Activated CD8-positive, alpha-beta T cell treated with anti-CD3 and anti-CD28 coated beads for 36 hours (primary cell): Measurements from ENCODE around the gene TCN1. TPM values are rescaled to one million over a fixed set of nuclear protein-coding genes. Genes with fewer than 3 reads are reported as not detected.
"Not testable (repeated sequence)": the region's sequence is repeated elsewhere in the genome, so short reads cannot be mapped to it uniquely, and the experiment has no call there.

ENCODE experiments used
- ATAC-seq: fragments of 200-7000 bp; cut with Tn5 transposase; one replicate; pipeline ENCODE4 v1.10.0; 2021; ENCODE audit warnings: mild to moderate bottlenecking, moderate library complexity
- CTCF ChIA-PET: fragments of 350-600 bp; sonication (Branson Sonifier 250); formaldehyde crosslinking; loops from one replicate; lab custom pipeline; 2021; ENCODE audit warnings: antibody characterized with exemption; lab: Charles Lee
- POLR2A ChIA-PET: fragments of 350-600 bp; sonication (Branson Sonifier 250); formaldehyde crosslinking; loops from one replicate; lab custom pipeline; 2021; ENCODE audit warnings: antibody characterized with exemption; lab: Charles Lee
- DNase-seq: peaks from one replicate; pipeline ENCODE4 v3.0.0-alpha.2; 2020
- H3K27ac Mint-ChIP-seq: one replicate; pipeline ENCODE4 v1.8.0; 2021; ENCODE audit warnings: mild to moderate bottlenecking, mixed read lengths
- H3K27me3 Mint-ChIP-seq: one replicate; pipeline ENCODE4 v1.8.0; 2021; ENCODE audit warnings: mixed read lengths
- H3K36me3 Mint-ChIP-seq: one replicate; pipeline ENCODE4 v1.8.0; 2021; ENCODE audit warnings: low read depth, mixed read lengths
- H3K4me1 Mint-ChIP-seq: one replicate; pipeline ENCODE4 v1.8.0; 2021; ENCODE audit warnings: low read depth, mixed read lengths
- H3K4me3 Mint-ChIP-seq: one replicate; pipeline ENCODE4 v1.8.0; 2021; ENCODE audit warnings: mild to moderate bottlenecking, moderate library complexity, mixed read lengths
- H3K9me3 Mint-ChIP-seq: one replicate; pipeline ENCODE4 v1.8.0; 2021; ENCODE audit warnings: mixed read lengths
- CTCF ChIP-seq: fragments of 200-600 bp; IDR thresholded peaks from one replicate; pipeline ENCODE4 v1.8.0; 2022; ENCODE audit warnings: antibody characterized with exemption, mild to moderate bottlenecking
- intact Hi-C: fragments of 100-400 bp; cut with micrococcal nuclease; formaldehyde crosslinking; loops from one replicate; pipeline ENCODE4 v1.10.0; 2022
- total RNA-seq, 2 experiments: library from RNA; stranded (reverse); gene quantifications; one replicate each; pipeline ENCODE4 v1.2.3, GENCODE V29; 2021

The TCN1 gene
- total RNA-seq, result not detected

DNA sequence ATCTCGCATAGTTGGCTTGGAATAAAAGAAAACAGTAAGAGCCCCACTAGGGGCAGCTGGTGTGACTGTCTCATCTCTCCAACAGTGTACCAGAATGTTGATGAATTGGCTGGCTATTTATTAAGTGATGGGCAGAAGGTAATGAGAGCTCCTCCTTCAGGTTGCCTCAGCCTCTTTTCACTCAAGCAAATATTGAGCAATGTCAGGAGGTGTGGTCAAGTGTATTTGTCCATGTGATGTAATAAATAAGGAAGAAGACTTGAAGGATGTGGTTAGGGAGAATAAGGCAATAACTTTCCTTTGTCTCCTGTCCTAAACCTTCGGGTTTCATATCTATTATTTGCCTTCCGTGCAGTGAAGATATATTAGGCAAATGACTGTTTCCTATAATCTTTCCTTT, at the start of gene TCN1:
TSS of gene TCN1 (minus strand) at position 91 of the 400 bp plus-strand sequence. CDS start at position 74, 17 bp downstream.
- ATAC-seq, result no peak
- no peak for TF ChIP-seq CTCF
- H3K9me3 Mint-ChIP-seq, result peaks cover 8% of the 10 kb centered on the region
- DNase-seq, result no peak
- CTCF ChIA-PET, result no interaction called here
- peaks cover 18% of the 10 kb centered on the region for H3K27me3 Mint-ChIP-seq
- H3K27ac Mint-ChIP-seq, result no peak within 1 kb of the TSS
- intact Hi-C loops, result no loop called here
- no peaks in the 10 kb centered on the region for H3K36me3 Mint-ChIP-seq
- POLR2A ChIA-PET, result no interaction called here
- H3K4me1 Mint-ChIP-seq, result no peaks in the 10 kb centered on the region
- no peak within 1 kb of the TSS for H3K4me3 Mint-ChIP-seq

DNA sequence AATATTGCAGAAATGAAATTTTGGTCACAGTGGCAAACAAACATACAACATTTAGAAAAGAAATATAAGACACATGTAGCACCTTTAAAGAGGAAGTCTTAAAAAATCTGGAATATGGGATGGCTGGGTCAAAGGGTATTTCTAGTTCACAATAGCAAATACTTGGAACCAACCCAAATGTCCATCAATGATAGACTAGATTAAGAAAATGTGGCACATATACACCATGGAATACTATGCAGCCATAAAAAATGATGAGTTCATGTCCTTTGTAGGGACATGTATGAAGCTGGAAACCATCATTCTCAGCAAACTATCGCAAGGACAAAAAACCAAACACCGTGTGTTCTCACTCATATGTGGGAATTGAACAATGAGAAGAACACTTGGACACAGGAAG, 37.3 kb upstream of the TCN1 start:
- H3K9me3 Mint-ChIP-seq, ATAC-seq, H3K27ac Mint-ChIP-seq, H3K27me3 Mint-ChIP-seq, DNase-seq, CTCF ChIA-PET, intact Hi-C loops, H3K4me3 Mint-ChIP-seq, H3K4me1 Mint-ChIP-seq, H3K36me3 Mint-ChIP-seq, POLR2A ChIA-PET: not testable (repeated sequence)

DNA sequence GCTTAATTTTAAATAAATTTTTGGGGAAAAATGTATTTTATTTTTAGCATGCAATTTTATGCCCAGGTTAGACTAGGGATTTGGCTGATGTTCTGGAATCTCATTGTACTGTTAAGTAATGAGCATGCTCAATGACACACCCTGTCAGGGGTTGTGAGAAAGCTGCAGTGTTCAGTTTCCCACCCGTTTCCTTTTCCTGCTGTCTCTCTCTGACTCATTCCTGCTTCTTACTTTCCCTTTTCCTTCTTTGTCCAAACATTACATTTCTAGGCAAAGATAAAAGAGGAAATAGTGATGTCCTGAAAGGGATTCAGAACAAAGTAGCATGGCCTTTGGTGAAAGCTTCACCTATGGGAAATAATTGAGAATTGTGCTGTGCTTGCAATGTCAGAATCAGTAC, 35.0 kb upstream of the TCN1 start:
- Mint-ChIP-seq H3K4me3 (no peak overlapping the region), H3K36me3 (no peaks in the 10 kb centered on the region), H3K4me1 (no peaks in the 10 kb centered on the region), H3K9me3 (peaks cover 4% of the 10 kb centered on the region), H3K27ac (no peak overlapping the region), H3K27me3 (peaks cover 4% of the 10 kb centered on the region)
- ATAC-seq (no peak), DNase-seq (no peak)
- ChIA-PET CTCF (interaction anchor here (1.2 kb wide), 1 partner anchor 10 kb away, joined by 3 read pairs; no protein-coding TSS in a partner anchor), POLR2A (no interaction called here)
- intact Hi-C loops, result no loop called here
- TF ChIP-seq CTCF, result no peak

DNA sequence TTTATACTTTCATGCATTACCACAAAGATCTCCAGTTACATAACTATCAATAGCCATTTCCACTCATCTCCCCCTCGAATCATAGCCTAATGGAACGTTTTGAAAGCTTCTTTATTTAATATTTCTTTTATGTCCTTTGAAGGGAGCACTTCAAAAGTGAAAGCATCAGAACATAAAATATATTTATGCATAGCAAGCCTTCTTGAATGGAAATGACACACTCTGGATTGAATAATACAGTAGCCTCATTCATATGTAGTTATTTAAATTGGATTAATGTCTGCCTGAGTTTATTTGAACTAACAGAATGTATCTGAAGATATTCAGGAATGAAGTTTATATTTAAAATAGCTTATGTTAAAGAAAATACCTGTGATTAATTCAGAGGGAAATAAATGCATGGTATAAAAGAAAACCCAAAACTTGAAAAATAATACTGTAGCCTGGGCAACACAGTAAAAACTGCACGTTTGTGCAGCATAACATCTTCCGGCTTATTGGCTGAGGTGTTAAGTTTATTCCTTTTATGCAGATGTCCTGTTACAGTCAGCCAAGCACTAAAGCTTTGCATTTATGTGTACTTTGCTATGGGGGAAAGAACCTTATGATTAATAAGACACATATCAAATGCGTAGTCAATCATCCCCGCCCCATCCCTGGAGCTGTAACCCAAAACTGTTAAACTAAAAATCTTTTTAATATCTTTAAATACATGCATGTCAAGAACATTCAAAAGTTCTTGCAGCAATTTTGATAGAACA, 34.3 kb upstream of the TCN1 start:
- no peaks in the 10 kb centered on the region for H3K4me1 Mint-ChIP-seq
- ChIA-PET CTCF (interaction anchor here (1.2 kb wide), 1 partner anchor 10 kb away, joined by 3 read pairs; no protein-coding TSS in a partner anchor), POLR2A (no interaction called here)
- TF ChIP-seq CTCF, result no peak
- no peak for ATAC-seq
- H3K9me3 Mint-ChIP-seq, result peaks cover 2% of the 10 kb centered on the region
- no peak for DNase-seq
- no peak overlapping the region for H3K4me3 Mint-ChIP-seq
- no peaks in the 10 kb centered on the region for H3K27me3 Mint-ChIP-seq
- H3K36me3 Mint-ChIP-seq, result no peaks in the 10 kb centered on the region
- no peak overlapping the region for H3K27ac Mint-ChIP-seq
- intact Hi-C loops, result no loop called here

DNA sequence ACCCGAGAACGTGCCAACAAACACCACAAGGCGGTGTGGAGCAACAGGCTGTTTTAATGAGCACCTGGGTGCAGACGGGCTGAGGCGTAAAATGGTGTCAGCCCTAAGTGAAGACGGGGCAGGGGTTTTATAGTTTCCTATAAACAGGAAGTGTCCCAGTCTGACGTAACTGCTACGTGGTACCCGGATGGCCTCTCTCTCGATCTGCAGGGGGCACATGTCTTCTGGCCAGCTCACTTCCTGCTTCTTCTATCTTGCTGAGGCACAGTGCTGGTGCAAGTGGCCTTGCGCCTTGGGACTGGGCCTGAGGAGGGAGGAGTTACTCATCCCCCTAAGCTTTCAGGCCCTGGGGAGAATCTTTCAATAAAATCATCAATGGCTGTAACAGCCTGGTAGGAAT, 33.2 kb upstream of the TCN1 start:
- POLR2A ChIA-PET, result interaction anchor here (0.6 kb wide), 1 partner anchor 19 kb away, joined by 3 read pairs; no protein-coding TSS in a partner anchor
- ATAC-seq, result no peak
- Mint-ChIP-seq H3K9me3 (no peaks in the 10 kb centered on the region), H3K27ac (no peak overlapping the region), H3K36me3 (no peaks in the 10 kb centered on the region), H3K4me1 (no peaks in the 10 kb centered on the region), H3K4me3 (no peak overlapping the region), H3K27me3 (peaks cover 2% of the 10 kb centered on the region)
- no peak for TF ChIP-seq CTCF
- CTCF ChIA-PET, result no interaction called here
- DNase-seq, result no peak
- intact Hi-C loops, result no loop called here
